Activated gamma-delta T cell treated with Interleukin-2 at 50 U/mL for 16 hours (primary cell): ENCODE results near the gene FXYD2.

Experiments used
- DNase-seq: peaks from one replicate; pipeline ENCODE4 v3.0.0-alpha.2; 2020

Gene FXYD2

DNA sequence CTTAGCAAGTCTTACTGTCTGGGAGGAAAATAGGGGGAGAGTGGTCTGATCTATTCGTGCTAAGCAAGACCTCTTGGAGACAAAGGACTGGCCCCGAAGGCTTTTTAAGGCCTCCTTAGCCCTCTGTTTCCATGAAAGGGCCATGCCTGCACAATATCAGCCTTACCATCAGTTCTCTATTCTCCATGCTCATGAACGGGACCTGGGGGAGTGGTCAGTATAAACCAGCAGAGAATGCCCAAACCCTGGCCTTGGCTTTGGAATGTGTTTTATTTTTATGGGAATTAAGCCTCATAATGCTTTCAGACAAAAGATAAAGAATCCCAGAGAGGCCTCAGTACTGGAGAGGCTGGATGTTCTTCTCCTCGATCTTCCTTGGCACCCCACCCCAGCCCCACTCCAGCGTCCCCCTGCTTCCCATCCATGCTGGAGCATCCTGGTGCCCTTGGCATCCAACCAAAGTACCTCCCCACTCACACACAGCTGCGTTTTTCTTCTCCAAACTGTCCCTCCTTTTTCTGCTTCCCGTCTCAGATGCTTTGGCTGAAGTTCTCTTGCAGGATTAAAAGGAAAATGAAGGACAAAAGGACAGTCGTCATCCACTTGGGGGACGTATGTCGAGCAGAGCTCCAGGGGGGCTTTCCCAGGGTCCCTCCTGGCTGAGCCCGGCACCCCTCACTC, 33.3 kb upstream of the FXYD2 start:
- DNase-seq = no peak

GRCh38 chr11:117855912-117856651, 31.5 kb upstream of the FXYD2 start:
- DNase-seq = no peak

DNA sequence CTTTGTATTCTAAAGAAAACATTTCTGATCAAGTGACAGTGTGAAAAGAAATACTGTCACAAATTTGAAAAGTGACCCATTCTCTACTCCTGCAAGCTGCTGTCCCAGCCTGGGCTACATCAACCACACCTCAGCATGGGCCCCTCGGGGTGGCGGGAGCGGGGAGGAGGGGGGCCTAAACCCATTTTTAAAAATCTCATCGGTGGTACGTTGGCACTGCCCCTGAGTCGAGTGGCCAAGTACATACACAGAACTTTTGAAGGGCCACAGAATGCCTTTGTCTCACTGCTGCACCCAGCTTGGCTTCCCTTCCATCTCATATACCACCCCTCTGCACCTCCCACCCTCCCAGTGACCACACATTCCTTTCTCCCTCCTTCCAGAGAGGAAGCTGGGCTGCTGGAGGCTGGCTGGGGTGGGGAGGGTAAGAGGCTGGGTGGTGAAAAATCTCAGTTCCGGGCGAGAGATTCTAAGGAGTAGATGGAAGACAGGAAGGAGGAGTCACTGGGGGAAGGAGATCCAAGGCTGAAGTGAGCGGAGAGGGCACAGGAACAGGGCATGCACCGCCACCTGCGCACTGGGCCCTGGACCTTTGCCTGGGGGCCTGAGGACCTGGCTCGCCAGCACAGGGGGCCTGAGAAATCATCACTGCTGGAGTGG, 30.8 kb upstream of the FXYD2 start:
- no peak for DNase-seq

DNA sequence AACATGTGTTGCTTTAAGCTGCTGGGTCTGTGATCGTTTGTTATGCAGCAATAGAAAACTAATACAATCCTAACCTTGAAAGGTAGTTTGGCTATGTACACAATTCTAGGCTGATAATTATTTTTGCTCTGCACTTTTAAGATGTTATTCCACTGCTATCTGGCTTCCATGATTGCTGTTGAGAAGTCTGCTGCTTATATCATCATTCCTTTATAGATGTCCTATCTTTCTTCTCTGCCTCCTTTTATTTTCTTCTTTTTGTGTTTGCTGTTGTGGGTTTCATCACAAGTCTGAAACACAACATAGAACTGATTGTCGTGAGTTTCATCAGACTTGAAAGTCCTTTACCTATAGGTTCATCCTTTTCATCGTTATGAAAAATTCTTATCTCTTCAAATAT, 27.8 kb upstream of the FXYD2 start:
- DNase-seq = no peak

DNA sequence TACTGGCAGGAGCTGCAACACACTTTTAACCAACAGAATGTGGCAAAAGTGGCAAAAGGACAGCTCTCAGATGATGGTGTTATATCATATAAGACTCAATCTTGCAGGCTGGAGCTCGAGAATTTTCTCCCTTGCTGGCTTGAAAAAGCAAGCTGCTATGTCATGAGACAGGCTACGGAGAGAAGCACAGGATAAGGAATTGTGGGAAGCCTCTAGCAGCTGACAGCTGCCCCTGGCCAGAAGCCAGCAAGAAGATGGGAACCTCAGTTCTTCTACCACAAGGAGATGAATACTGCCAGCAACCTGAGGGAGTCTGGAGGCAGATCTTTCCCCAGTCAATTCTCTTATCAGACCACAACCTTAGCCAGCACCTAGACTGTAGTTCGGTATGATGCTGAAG, 27.3 kb upstream of the FXYD2 start:
- no peak for DNase-seq

DNA sequence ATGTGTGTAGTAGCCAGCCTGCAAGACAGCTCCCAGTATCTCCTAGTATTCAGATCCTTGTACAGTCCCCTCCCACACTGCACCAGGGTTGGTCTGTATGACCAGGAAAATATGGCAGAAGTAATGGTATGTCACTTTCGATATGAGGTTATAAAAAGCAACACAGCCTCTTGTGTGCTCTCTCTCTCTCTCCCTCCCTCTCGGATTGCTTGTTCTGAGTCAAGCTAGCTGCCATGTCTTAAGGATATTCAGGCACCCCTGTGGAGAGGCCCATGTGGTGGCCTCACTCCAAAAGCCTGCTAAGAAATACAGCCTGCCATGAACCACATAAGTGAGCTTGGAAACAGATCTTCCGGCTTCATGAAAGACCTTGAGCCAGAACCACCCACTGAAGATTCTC, 26.6 kb upstream of the FXYD2 start:
- DNase-seq = no peak

- no peak for DNase-seq
These were observed 25.4 kb upstream of the FXYD2 start for GRCh38 chr11:117849781-117850414.

DNA sequence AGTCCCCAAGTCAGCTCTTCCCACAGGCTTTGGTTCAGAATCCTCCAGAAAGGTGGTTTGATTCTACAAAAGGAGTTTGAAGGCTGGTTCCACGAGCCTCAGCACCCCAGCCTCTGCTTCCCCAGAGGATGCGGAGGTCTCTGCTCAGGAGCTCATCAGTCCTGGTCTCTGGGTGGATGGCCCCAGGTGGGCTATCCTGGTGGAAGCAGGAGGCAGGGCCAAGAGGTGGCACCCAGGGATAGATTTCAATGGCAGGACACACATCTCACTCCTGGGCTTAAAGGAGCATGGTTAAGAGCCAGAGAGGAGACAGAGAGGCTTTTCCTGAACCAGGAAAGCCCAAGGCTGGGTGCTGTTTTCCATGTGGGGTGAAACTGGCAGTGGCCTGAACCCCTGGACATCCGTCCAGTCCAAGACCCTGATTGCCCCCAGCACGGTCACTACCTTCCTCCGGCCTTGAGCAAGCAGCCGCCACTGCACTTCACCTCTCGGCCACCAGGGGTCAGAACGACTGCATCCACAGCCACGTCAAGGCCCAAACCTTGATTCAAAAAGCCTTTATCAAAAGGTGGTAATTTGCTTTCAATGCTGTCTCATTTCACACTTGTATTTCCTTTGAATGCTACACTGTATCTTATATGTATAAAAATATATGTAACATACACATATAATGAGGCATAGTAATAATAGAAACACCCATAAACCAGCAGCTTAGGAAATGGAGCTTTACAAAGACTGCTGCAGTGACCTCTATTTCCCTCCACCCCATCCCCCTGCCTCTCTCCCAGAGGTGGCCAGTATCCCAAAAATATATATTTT, 19.3 kb upstream of the FXYD2 start:
- DNase-seq = peak; percentile 86

DNA sequence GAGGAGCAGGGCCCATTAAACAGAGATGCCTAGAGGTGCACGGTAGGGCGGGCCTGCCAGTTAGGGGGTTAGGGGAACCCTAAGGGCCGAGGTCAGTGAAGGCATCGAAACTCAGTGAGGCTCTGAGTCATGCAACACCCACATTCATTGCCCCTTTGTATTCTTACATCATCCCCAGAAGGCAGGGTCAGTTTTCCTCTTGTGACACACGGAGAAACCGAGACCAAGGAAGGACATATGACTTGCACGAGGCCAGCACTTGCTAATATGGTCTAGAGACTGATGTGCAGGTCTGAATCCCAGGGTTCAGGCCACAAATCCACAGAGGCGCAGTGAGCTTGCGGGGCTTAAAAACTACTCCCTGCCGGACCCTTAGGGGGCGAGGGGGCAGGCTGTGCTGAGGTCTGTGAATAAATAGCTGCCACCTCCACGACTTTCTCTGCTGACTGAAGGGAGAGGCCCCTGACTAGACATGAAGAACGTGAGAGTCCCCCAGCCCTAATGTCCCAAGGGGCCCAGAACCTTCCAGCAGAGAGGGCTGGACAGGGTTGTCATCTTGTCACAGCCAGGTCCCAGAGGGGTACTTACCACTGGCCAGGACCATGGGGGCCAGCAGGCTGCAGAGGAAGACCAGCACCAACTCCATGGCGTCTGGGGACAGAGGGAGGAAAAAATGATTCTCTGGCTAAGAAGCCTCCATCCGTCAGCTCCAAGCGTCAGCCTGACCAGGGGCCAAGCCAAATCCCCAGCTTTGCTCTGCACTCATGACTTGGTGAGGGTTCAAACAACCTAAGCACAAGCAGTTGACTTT, 17.8 kb upstream of the FXYD2 start:
- DNase-seq = no peak

DNA sequence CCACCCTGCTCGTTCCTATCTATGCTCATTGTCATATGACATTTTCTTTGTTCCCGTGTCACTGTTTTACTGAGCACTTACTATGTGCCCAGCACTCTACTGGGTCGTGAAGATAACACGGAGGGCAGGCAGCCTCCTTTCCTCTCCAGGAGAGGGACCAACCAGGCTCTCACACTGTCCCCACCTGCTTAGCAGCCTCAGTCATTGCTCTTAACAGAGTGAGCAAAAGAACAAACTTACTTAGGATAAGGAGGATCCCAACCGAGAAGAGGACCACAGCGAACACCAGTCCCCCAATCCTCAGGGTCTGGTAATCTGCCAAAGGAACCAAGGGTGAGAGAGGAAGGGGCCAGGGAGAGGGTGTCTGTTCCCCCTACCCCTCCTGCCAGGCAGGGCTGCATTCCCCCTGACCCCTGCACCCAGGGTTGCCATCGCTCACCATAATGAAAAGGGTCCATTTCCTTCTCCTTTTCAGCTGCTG, 17.0 kb upstream of the FXYD2 start:
- no peak for DNase-seq

- DNase-seq = no peak
These were observed 16.5 kb upstream of the FXYD2 start for GRCh38 chr11:117840881-117841550.

DNA sequence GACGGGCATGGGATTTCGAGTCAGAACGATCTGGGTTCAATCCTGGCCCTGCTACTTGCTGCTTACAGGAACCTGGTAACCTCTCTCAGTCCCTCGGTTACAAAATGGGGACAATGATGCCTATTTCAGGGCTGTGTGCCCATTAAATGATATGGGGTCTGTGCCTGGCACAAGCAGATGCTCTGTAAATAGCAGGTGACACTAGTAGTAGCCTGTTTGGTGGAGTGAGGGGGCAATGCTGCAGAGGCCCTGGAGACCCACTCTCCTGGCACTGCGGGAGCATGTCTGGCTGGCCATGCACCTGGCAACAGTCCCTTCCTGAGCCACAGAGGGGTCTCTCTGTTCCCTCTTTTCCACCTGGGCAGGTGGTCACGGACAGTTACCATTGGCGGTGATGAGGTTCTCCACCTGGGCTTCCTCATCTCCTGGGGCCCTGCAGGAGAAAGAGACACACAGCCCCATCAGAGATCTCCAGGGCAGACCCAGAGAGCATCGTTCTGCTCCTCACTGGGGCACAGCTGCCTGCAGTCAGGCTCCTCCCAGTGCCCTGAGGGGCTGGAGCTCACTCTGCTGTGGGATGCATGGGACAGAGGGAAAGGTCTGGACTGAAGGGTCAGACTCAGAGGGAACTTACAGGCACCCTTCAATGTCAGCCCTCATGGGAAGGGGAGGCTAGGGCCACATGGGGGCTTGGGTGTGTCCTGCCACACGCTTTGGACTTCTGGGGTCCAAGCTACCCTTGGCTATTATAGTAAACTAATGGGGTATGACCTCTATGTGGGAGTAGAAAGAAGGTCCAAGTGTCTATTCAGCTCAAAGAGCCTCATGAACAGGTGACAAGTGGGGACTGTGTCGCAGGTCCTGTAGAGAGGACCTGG, 15.6 kb upstream of the FXYD2 start:
- no peak for DNase-seq

DNA sequence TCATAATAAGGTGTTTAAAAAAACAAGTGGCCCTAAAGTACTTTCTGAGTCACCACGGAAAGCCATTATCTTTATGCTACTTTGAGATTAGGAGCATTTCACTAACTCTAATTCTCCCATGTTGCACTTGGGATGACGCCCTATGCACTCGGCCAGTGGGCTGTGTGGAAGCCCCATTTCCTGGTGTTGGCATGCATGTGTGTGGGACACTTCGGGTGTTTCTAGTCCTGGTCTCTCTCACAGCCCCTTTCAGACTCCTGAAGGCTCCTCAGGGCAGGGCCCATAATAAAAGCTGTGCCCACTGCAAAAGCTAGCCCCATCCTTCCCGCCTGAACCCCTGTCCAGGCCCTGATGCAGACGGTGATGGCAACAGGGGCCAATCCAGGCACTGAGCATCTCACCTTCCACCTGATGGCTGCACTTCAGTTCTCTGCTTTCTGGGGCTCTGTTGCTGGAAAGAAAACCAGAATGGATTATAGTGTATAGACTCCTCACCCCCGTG, 14.9 kb upstream of the FXYD2 start:
- no peak for DNase-seq

- DNase-seq = no peak
These were observed 14.4 kb upstream of the FXYD2 start for GRCh38 chr11:117838901-117839300.

GRCh38 chr11:117837791-117838190, 13.2 kb upstream of the FXYD2 start:
- DNase-seq = peak; percentile 25

DNA sequence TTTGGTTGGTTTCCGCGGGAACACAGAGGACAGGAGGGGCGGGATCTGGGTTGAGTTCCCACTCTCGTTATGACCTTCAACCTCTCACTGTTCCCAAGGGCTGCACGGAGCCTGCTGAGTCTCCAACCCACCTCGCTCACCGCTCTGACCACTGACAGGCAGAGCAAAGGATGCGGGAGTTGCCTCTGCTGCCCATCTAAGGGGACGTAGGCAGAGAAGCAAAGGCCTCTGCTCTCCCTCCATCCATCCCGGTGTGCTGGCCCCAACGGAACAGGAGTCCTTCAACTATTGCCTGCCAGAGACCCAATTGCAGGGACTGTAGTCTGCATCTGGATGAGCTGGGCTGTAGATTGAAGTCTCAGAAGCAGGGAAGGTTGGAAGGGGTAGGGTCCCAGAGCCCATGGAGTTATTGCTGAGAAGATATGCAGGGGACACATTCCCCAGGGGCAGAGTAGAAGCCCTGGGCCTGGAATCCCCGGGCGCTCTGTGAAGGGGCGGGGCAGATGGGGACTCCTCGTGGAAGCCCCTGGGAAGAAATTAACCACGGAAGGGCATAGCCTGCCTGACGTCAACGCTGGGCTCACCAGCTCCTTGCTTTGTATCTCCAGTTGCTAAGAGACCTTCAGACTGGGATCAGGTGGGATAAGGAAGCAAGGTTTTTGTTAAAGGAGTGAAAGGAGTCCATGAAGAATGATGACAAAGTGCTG, 12.7 kb upstream of the FXYD2 start:
- DNase-seq = no peak

GRCh38 chr11:117836077-117836960, 11.8 kb upstream of the FXYD2 start:
- no peak for DNase-seq

DNA sequence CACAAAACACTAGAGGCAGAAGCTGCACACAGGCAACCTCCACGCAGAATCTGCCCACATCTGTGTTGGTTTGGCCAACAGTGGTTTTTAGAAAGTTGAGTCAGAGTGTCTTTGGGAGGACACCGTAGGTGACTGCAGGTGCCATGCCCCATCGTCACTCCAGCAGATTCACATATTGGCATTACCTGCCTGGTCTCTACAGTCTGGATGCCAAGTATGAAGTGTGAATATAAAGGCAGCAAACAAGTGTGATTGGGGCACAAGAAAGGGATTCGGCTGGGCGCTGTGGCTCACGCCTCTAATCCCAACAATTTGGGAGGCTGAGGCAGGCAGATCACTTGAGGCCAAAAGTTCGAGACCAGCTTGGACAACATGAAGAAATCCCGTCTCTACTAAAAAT, 11.0 kb upstream of the FXYD2 start:
- DNase-seq = no peak
